ENCODE data around the gene ARFGEF2.
"Not testable (repeated sequence)": the region's sequence is repeated elsewhere in the genome, so short reads cannot be mapped to it uniquely, and the experiment has no call there.

- not testable (repeated sequence) for TF ChIP-seq EZH2 (IDR thresholded peaks at IDR 0.05); CTCF (IDR thresholded peaks at IDR 0.05 in 2 of 3, conservative IDR thresholded peaks at IDR 0.05 in 1 of 3; ENCODE audit: borderline replicate concordance in 1 of 3, insufficient read depth in 1 of 3, low read depth in 2 of 3, low read length in 2 of 3); POLR2A (IDR thresholded peaks at IDR 0.05; ENCODE audit: borderline replicate concordance, extremely low read depth, insufficient read depth, insufficient read length); EZH2phosphoT487 (IDR thresholded peaks at IDR 0.05; ENCODE audit: borderline replicate concordance); POLR2AphosphoS5 (IDR thresholded peaks at IDR 0.05; ENCODE audit: low read depth, low read length); EGR1 (IDR thresholded peaks at IDR 0.05; ENCODE audit: low read depth); SP1 (IDR thresholded peaks at IDR 0.05; ENCODE audit: low read depth); TCF7L2 (IDR thresholded peaks at IDR 0.05; ENCODE audit: borderline replicate concordance, extremely low read depth, insufficient read depth, insufficient read length); JUND (IDR thresholded peaks at IDR 0.05); ZBTB33 (IDR thresholded peaks at IDR 0.05; ENCODE audit: extremely low read depth, insufficient replicate concordance, low read length)
These were observed 12.9 kb downstream of the ARFGEF2 start for GRCh38 chr20:48934273-48934877.
